DND-41 (cell line): Measurements from ENCODE around the gene MMP24OS.

ENCODE experiments used
- EZH2 ChIP-seq: IDR thresholded peaks from 3 replicates; pipeline ENCODE4 v1.6.1; 2012; ENCODE audit warnings: borderline replicate concordance, low read depth, mild to moderate bottlenecking, moderate library complexity, low read length, inconsistent platforms; ENCODE audit not compliant: severe bottlenecking
- TF ChIP-seq, protein P1 (sequence below): IDR thresholded peaks from 2 replicates; pipeline ENCODE4 v1.5.1; 2012; ENCODE audit warnings: borderline replicate concordance, low read length, moderate library complexity, mild to moderate bottlenecking; ENCODE audit not compliant: poor library complexity, severe bottlenecking; ENCODE audit errors: extremely low read depth

DNA sequence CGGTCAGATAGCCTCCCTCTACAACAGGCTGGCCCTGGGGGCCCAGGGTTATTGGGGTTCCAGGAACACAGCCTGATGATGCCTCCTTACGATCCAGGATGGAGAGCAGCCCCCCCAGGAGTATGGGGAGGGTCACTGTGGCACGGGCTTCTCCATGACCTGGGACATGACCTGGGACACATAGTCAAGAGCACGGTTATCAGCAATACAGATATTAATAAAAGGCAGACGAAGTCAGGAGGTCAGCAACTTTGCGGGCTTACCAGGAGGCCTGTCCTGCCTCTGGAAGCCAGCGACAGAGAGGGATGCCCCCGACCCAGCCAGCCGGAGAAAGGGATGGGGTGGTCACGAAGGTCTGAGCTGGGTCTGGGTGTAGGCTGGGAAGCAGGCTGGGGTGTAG, 795 bp downstream of the MMP24OS start:
- TF ChIP-seq, protein P1, sequence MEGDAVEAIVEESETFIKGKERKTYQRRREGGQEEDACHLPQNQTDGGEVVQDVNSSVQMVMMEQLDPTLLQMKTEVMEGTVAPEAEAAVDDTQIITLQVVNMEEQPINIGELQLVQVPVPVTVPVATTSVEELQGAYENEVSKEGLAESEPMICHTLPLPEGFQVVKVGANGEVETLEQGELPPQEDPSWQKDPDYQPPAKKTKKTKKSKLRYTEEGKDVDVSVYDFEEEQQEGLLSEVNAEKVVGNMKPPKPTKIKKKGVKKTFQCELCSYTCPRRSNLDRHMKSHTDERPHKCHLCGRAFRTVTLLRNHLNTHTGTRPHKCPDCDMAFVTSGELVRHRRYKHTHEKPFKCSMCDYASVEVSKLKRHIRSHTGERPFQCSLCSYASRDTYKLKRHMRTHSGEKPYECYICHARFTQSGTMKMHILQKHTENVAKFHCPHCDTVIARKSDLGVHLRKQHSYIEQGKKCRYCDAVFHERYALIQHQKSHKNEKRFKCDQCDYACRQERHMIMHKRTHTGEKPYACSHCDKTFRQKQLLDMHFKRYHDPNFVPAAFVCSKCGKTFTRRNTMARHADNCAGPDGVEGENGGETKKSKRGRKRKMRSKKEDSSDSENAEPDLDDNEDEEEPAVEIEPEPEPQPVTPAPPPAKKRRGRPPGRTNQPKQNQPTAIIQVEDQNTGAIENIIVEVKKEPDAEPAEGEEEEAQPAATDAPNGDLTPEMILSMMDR = no peak
- TF ChIP-seq EZH2 = no peak
